ENCODE results near the gene PPP4R4. TPM values are rescaled to one million over a fixed set of nuclear protein-coding genes. Genes with fewer than 3 reads are reported as not detected.

The PPP4R4 gene
- total RNA-seq, 1 donor: under 0.01 TPM

GRCh38 chr14:94157197-94157596 is 16.9 kb upstream of the PPP4R4 start:
- H2AFZ ChIP-seq (ENCODE audit: low read length): no peak overlapping the region
- no peaks in the 10 kb centered on the region for H3K9me3 ChIP-seq (ENCODE audit: low read depth, low read length)
- peaks cover 19% of the 10 kb centered on the region for H3K27me3 ChIP-seq (ENCODE audit: insufficient read depth, low read length)
- no peaks in the 10 kb centered on the region for H3K79me2 ChIP-seq (ENCODE audit: insufficient read depth, low read length)
- TF ChIP-seq CTCF (IDR thresholded peaks at IDR 0.05; ENCODE audit: extremely low read depth, low read depth, low read length): no peak
- no peak for DNase-seq (ENCODE audit: insufficient read length, low spot score, missing footprints)
- no peaks in the 10 kb centered on the region for H4K20me1 ChIP-seq (ENCODE audit: insufficient read depth, low read length)
- no peaks in the 10 kb centered on the region for H3K36me3 ChIP-seq (ENCODE audit: insufficient read depth, low read length)
- no peak overlapping the region for H3K27ac ChIP-seq (ENCODE audit: low read depth, low read length)
- H3K4me3 ChIP-seq (ENCODE audit: insufficient read depth, low read length): no peak overlapping the region
- H3K4me1 ChIP-seq (ENCODE audit: insufficient read depth, low read length): no peaks in the 10 kb centered on the region
- H3K4me2 ChIP-seq (ENCODE audit: insufficient read depth, low read length): no peak overlapping the region

DNA sequence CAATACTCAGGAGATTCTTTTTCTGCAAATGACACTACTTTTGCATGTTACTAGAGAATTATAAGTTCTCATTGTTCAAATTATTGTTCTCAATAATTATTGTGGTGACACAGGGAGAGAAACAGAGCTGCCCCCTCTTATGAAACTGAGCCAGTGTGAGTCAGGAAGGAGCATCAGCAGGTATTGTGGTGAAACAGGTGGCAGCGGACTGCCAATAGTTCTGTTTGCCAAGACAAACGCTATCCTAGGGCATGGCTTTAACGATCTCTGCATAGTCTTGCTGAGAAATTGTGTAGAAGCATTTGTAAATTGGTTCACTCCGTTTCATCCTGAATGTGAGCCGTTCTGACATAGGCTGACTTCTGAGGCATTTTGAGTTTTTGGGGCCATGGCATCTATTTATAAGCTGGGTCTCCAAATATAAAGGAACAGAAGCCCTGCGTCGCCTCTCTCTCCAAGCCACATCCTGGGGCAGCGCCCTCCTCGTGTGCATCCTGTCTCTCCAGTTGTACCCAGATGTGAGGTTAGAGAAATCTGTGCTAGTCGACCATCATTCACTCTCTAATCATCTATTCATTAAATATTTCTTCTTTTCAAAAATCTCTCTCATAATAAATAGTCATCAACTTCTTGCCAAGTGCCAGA is 15.8 kb upstream of the PPP4R4 start:
- H3K4me2 ChIP-seq (ENCODE audit: insufficient read depth, low read length): no peak overlapping the region
- no peak for TF ChIP-seq CTCF (IDR thresholded peaks at IDR 0.05; ENCODE audit: extremely low read depth, low read depth, low read length)
- H3K27ac ChIP-seq (ENCODE audit: low read depth, low read length): no peak overlapping the region
- no peaks in the 10 kb centered on the region for H3K9me3 ChIP-seq (ENCODE audit: low read depth, low read length)
- no peaks in the 10 kb centered on the region for H3K4me1 ChIP-seq (ENCODE audit: insufficient read depth, low read length)
- H3K79me2 ChIP-seq (ENCODE audit: insufficient read depth, low read length): no peaks in the 10 kb centered on the region
- H2AFZ ChIP-seq (ENCODE audit: low read length): no peak overlapping the region
- no peak overlapping the region for H3K4me3 ChIP-seq (ENCODE audit: insufficient read depth, low read length)
- no peaks in the 10 kb centered on the region for H3K36me3 ChIP-seq (ENCODE audit: insufficient read depth, low read length)
- no peak for DNase-seq (ENCODE audit: insufficient read length, low spot score, missing footprints)
- peaks cover 15% of the 10 kb centered on the region for H3K27me3 ChIP-seq (ENCODE audit: insufficient read depth, low read length)
- H4K20me1 ChIP-seq (ENCODE audit: insufficient read depth, low read length): no peaks in the 10 kb centered on the region

- H3K4me1 ChIP-seq (ENCODE audit: insufficient read depth, low read length): no peaks in the 10 kb centered on the region
- peaks cover 32% of the 10 kb centered on the region for H3K27me3 ChIP-seq (ENCODE audit: insufficient read depth, low read length)
- H3K36me3 ChIP-seq (ENCODE audit: insufficient read depth, low read length): no peaks in the 10 kb centered on the region
- no peak overlapping the region for H3K4me2 ChIP-seq (ENCODE audit: insufficient read depth, low read length)
- DNase-seq (ENCODE audit: insufficient read length, low spot score, missing footprints): no peak
- no peak overlapping the region for H3K27ac ChIP-seq (ENCODE audit: low read depth, low read length)
- TF ChIP-seq CTCF (IDR thresholded peaks at IDR 0.05; ENCODE audit: extremely low read depth, low read depth, low read length): no peak
- no peaks in the 10 kb centered on the region for H4K20me1 ChIP-seq (ENCODE audit: insufficient read depth, low read length)
- H3K79me2 ChIP-seq (ENCODE audit: insufficient read depth, low read length): no peaks in the 10 kb centered on the region
- no peak overlapping the region for H3K4me3 ChIP-seq (ENCODE audit: insufficient read depth, low read length)
- no peaks in the 10 kb centered on the region for H3K9me3 ChIP-seq (ENCODE audit: low read depth, low read length)
- H2AFZ ChIP-seq (ENCODE audit: low read length): no peak overlapping the region
Observed at GRCh38 chr14:94161058-94161457, 13.1 kb upstream of the PPP4R4 start.

DNA sequence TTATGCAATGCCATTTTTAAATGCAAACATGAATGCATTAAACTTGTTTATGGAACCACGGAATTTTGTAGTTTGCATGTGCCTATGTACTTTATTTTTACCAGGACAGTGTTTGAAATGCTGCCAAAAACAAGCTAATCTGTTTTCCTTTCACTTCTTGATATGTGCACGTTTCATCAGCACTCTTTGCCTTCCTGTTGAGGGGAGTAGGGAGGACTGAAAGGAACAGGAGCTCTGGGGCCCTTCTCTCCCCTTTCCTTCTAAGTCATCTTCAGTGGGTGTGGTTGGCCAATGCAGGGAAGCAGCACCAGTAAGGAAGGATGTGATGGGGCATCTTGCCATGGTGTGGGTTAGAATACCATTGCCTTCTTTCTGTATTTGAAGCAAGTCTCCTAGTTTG is 12.1 kb upstream of the PPP4R4 start:
- Histone ChIP-seq H3K9me3 (ENCODE audit: low read depth, low read length) (no peaks in the 10 kb centered on the region), H2AFZ (ENCODE audit: low read length) (no peak overlapping the region), H3K36me3 (ENCODE audit: insufficient read depth, low read length) (no peaks in the 10 kb centered on the region), H3K4me1 (ENCODE audit: insufficient read depth, low read length) (no peaks in the 10 kb centered on the region), H3K4me3 (ENCODE audit: insufficient read depth, low read length) (no peak overlapping the region), H3K4me2 (ENCODE audit: insufficient read depth, low read length) (no peak overlapping the region), H3K27ac (ENCODE audit: low read depth, low read length) (no peak overlapping the region), H3K27me3 (ENCODE audit: insufficient read depth, low read length) (peaks cover 27% of the 10 kb centered on the region), H4K20me1 (ENCODE audit: insufficient read depth, low read length) (no peaks in the 10 kb centered on the region), H3K79me2 (ENCODE audit: insufficient read depth, low read length) (no peaks in the 10 kb centered on the region)
- no peak for TF ChIP-seq CTCF (IDR thresholded peaks at IDR 0.05; ENCODE audit: extremely low read depth, low read depth, low read length)
- no peak for DNase-seq (ENCODE audit: insufficient read length, low spot score, missing footprints)

Data from osteoblast (primary cell).